Measurements from ENCODE around the gene TH. TPM values are rescaled to one million over a fixed set of nuclear protein-coding genes. Genes with fewer than 3 reads are reported as not detected.

TH gene
- total RNA-seq, 1 donor from 2014 or later: not detected

GRCh38 chr11:2202071-2202899 lies 30.7 kb upstream of the TH start:
- H3K27me3 ChIP-seq (ENCODE audit: control insufficient read depth in 3 of 3, insufficient read depth in 3 of 3, low read length in 3 of 3): peaks cover 0 to 13% (median 5%) of the 10 kb centered on the region in 3 donors
- no peaks in the 10 kb centered on the region for H3K36me3 ChIP-seq (ENCODE audit: control insufficient read depth in 3 of 3, insufficient read depth in 3 of 3, low read length in 3 of 3)
- no peak overlapping the region for H3K4me3 ChIP-seq (ENCODE audit: low read length in 3 of 3)
- no peak overlapping the region for H3K27ac ChIP-seq (ENCODE audit: low read depth, low read length)
- no peaks in the 10 kb centered on the region for H3K4me1 ChIP-seq (ENCODE audit: control insufficient read depth in 3 of 3, insufficient read depth in 3 of 3, low read length in 3 of 3)
- H3K9ac ChIP-seq (ENCODE audit: low read depth in 1 of 3, low read length in 3 of 3): no peak overlapping the region
- H3K9me3 ChIP-seq (ENCODE audit: control insufficient read depth in 3 of 3, low read length in 3 of 3): peaks cover 0 to 2% (median 0%) of the 10 kb centered on the region in 3 donors

- H3K9me3 ChIP-seq (ENCODE audit: control insufficient read depth in 3 of 3, low read length in 3 of 3): no peaks in the 10 kb centered on the region
- no peaks in the 10 kb centered on the region for H3K36me3 ChIP-seq (ENCODE audit: control insufficient read depth in 3 of 3, insufficient read depth in 3 of 3, low read length in 3 of 3)
- H3K4me1 ChIP-seq (ENCODE audit: control insufficient read depth in 3 of 3, insufficient read depth in 3 of 3, low read length in 3 of 3): no peaks in the 10 kb centered on the region
- H3K27me3 ChIP-seq (ENCODE audit: control insufficient read depth in 3 of 3, insufficient read depth in 3 of 3, low read length in 3 of 3): peaks cover 0 to 9% (median 4%) of the 10 kb centered on the region in 3 donors
- H3K27ac ChIP-seq (ENCODE audit: low read depth, low read length): no peak overlapping the region
- no peak overlapping the region for H3K9ac ChIP-seq (ENCODE audit: low read depth in 1 of 3, low read length in 3 of 3)
- no peak overlapping the region for H3K4me3 ChIP-seq (ENCODE audit: low read length in 3 of 3)
Observed at GRCh38 chr11:2201542-2201941, 29.9 kb upstream of the TH start.

- Histone ChIP-seq H3K27me3 (ENCODE audit: control insufficient read depth in 3 of 3, insufficient read depth in 3 of 3, low read length in 3 of 3) (peaks cover under 1 to 7% (median 5%) of the 10 kb centered on the region in 3 donors), H3K9me3 (ENCODE audit: control insufficient read depth in 3 of 3, low read length in 3 of 3) (no peaks in the 10 kb centered on the region), H3K9ac (ENCODE audit: low read depth in 1 of 3, low read length in 3 of 3) (no peak overlapping the region), H3K4me1 (ENCODE audit: control insufficient read depth in 3 of 3, insufficient read depth in 3 of 3, low read length in 3 of 3) (no peaks in the 10 kb centered on the region), H3K4me3 (ENCODE audit: low read length in 3 of 3) (no peak overlapping the region), H3K36me3 (ENCODE audit: control insufficient read depth in 3 of 3, insufficient read depth in 3 of 3, low read length in 3 of 3) (no peaks in the 10 kb centered on the region), H3K27ac (ENCODE audit: low read depth, low read length) (no peak overlapping the region)
Observed at GRCh38 chr11:2200957-2201519, 29.4 kb upstream of the TH start.

- no peaks in the 10 kb centered on the region for H3K4me1 ChIP-seq (ENCODE audit: control insufficient read depth in 3 of 3, insufficient read depth in 3 of 3, low read length in 3 of 3)
- no peak overlapping the region for H3K4me3 ChIP-seq (ENCODE audit: low read length in 3 of 3)
- no peak overlapping the region for H3K27ac ChIP-seq (ENCODE audit: low read depth, low read length)
- peaks cover 5 to 11% (median 5%) of the 10 kb centered on the region in 3 donors for H3K27me3 ChIP-seq (ENCODE audit: control insufficient read depth in 3 of 3, insufficient read depth in 3 of 3, low read length in 3 of 3)
- H3K9me3 ChIP-seq (ENCODE audit: control insufficient read depth in 3 of 3, low read length in 3 of 3): no peaks in the 10 kb centered on the region
- no peak overlapping the region for H3K9ac ChIP-seq (ENCODE audit: low read depth in 1 of 3, low read length in 3 of 3)
- H3K36me3 ChIP-seq (ENCODE audit: control insufficient read depth in 3 of 3, insufficient read depth in 3 of 3, low read length in 3 of 3): no peaks in the 10 kb centered on the region
Observed at GRCh38 chr11:2200536-2200935, 28.9 kb upstream of the TH start.

DNA sequence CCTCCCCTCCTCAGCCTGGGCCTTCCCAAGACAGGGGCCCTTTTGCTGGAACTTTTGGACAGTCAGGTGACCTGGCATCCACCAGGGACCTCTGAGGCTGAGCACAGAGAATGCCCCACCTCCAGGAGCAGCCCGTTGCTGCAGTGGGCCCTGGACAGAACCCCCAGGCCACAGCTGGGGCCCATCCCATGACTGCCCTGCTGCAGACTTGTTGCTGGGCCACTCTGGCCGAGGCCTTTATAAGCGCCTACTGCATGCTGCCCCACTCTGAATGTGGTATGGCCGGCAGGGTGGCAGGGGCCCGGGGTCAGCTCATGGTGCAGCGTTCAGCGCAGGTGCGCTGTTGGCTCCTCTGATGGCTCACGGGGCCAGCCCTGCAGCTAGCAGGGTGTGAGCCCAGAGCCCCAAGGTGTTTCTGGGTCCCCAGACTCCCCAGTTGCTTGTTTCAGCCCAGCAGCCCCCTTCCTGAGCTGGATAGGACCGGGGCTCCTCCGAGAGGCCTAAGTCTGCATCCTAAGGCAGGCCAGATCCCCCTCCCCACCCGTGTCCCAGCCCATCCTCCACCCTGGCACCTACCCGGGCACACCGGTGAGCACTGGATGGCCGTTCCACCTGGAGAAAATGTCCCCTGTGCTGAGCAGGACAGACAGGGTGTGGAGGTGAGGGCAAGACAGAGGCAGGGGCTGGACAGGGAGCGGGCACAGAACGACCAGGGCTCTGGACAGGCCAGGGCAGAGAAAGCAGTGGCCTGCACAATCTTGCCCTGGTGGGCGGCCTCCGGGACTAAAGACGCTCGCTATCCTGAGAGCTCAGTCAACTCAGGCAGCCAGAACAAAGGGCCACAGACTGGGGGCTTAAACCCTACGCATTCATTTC lies 28.1 kb upstream of the TH start:
- peaks cover 5 to 16% (median 7%) of the 10 kb centered on the region in 3 donors for H3K27me3 ChIP-seq (ENCODE audit: control insufficient read depth in 3 of 3, insufficient read depth in 3 of 3, low read length in 3 of 3)

GRCh38 chr11:2198621-2199365 lies 27.2 kb upstream of the TH start:
- Histone ChIP-seq H3K36me3 (ENCODE audit: control insufficient read depth in 3 of 3, insufficient read depth in 3 of 3, low read length in 3 of 3) (no peaks in the 10 kb centered on the region), H3K27me3 (ENCODE audit: control insufficient read depth in 3 of 3, insufficient read depth in 3 of 3, low read length in 3 of 3) (peaks cover 5 to 18% (median 12%) of the 10 kb centered on the region in 3 donors), H3K4me1 (ENCODE audit: control insufficient read depth in 3 of 3, insufficient read depth in 3 of 3, low read length in 3 of 3) (no peaks in the 10 kb centered on the region)

More for the DNA sequence above, 28.1 kb upstream of the TH start:
- Histone ChIP-seq H3K27ac (ENCODE audit: low read depth, low read length) (no peak overlapping the region), H3K36me3 (ENCODE audit: control insufficient read depth in 3 of 3, insufficient read depth in 3 of 3, low read length in 3 of 3) (no peaks in the 10 kb centered on the region), H3K4me3 (ENCODE audit: low read length in 3 of 3) (no peak overlapping the region), H3K9me3 (ENCODE audit: control insufficient read depth in 3 of 3, low read length in 3 of 3) (no peaks in the 10 kb centered on the region), H3K9ac (ENCODE audit: low read depth in 1 of 3, low read length in 3 of 3) (no peak overlapping the region), H3K4me1 (ENCODE audit: control insufficient read depth in 3 of 3, insufficient read depth in 3 of 3, low read length in 3 of 3) (no peaks in the 10 kb centered on the region)

DNA sequence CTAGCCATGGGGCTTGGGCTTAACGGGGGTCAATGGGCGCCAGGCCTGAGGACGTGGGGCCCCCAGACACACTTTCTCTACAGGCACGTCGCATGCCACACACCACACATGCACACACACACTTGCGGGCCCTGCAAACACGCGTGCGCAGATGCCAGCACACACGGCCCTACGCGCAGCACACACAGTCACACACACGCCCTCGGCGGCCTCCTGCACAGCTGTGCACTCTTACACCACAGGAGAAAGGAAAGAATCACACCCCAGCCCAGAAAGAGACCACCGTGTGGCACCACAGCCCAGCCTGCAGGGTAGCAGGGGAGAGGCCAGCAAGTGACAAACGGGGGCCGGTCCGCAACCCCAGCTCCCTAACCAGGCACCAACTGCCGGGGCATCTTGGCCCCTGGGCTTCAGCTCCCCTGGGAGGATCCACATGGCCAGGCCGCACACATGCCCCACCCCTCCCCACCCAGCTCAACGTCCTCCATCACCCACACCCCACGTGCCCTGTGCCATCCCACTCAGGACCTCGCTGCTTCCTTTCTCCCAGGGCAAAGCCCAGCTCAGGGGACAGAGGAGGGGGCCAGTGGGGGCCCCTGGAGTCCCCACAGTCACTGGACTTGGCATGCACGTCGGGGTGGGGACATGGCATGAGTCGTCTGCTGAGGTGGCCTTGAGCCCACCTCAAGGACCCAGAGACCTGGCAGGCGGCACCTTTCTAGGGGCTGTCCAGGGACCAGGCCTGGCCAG lies 26.3 kb upstream of the TH start:
- Histone ChIP-seq H3K27ac (ENCODE audit: low read depth, low read length) (no peak overlapping the region), H3K27me3 (ENCODE audit: control insufficient read depth in 3 of 3, insufficient read depth in 3 of 3, low read length in 3 of 3) (peaks cover 5 to 26% (median 19%) of the 10 kb centered on the region in 3 donors), H3K9me3 (ENCODE audit: control insufficient read depth in 3 of 3, low read length in 3 of 3) (no peaks in the 10 kb centered on the region), H3K4me3 (ENCODE audit: low read length in 3 of 3) (no peak overlapping the region), H3K36me3 (ENCODE audit: control insufficient read depth in 3 of 3, insufficient read depth in 3 of 3, low read length in 3 of 3) (no peaks in the 10 kb centered on the region), H3K9ac (ENCODE audit: low read depth in 1 of 3, low read length in 3 of 3) (no peak overlapping the region), H3K4me1 (ENCODE audit: control insufficient read depth in 3 of 3, insufficient read depth in 3 of 3, low read length in 3 of 3) (no peaks in the 10 kb centered on the region)

More at GRCh38 chr11:2198621-2199365, 27.2 kb upstream of the TH start:
- H3K27ac ChIP-seq (ENCODE audit: low read depth, low read length): no peak overlapping the region
- H3K4me3 ChIP-seq (ENCODE audit: low read length in 3 of 3): no peak overlapping the region
- no peak overlapping the region for H3K9ac ChIP-seq (ENCODE audit: low read depth in 1 of 3, low read length in 3 of 3)
- no peaks in the 10 kb centered on the region for H3K9me3 ChIP-seq (ENCODE audit: control insufficient read depth in 3 of 3, low read length in 3 of 3)

DNA sequence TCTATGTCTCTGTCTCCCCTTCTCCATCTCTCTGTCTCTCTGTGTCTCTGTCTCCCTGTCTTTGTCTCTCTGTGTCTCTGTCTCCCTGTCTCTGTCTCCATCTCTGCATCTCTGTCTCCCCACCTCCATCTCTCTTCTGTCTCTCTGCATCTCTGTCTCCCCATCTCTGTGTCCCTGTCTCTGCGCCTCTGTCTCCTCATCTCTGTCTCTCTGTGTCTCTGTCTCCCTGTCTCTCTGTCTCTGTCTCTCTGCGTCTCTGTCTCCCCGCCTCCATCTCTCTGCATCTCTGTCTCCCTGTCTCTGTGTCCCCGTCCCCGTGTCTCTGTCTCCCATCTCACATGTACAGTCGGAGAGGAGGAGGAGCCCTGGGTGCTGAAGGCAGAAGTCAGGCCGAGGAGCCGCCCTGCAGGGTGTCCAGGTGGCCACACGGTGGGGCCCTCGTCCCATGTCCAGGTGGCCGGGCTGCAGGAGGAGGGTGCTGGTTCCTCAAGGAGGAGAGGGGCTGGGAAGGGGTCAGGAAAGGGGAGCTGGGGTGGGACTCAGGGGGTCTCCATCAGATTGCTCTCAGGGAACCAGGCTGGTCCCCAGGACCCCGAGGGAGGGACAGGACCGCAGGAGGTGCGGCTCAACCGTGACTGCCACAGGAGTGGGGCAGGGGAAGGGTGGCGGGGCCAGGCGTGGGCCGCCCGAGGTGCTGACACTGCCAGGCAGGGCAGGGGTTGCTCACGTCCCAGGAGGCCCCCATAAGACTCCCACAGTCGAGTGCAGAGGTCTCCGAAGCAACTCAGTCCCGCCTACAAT lies 25.6 kb upstream of the TH start:
- no peaks in the 10 kb centered on the region for H3K36me3 ChIP-seq (ENCODE audit: control insufficient read depth in 3 of 3, insufficient read depth in 3 of 3, low read length in 3 of 3)
- peaks cover 5 to 33% (median 20%) of the 10 kb centered on the region in 3 donors for H3K27me3 ChIP-seq (ENCODE audit: control insufficient read depth in 3 of 3, insufficient read depth in 3 of 3, low read length in 3 of 3)
- H3K4me1 ChIP-seq (ENCODE audit: control insufficient read depth in 3 of 3, insufficient read depth in 3 of 3, low read length in 3 of 3): no peaks in the 10 kb centered on the region

More for the DNA sequence above, 25.6 kb upstream of the TH start:
- H3K27ac ChIP-seq (ENCODE audit: low read depth, low read length): no peak overlapping the region
- H3K9ac ChIP-seq (ENCODE audit: low read depth in 1 of 3, low read length in 3 of 3): no peak overlapping the region
- H3K4me3 ChIP-seq (ENCODE audit: low read length in 3 of 3): no peak overlapping the region
- no peaks in the 10 kb centered on the region for H3K9me3 ChIP-seq (ENCODE audit: control insufficient read depth in 3 of 3, low read length in 3 of 3)
